Hepatocyte (in vitro differentiated cells): ENCODE data around the gene MCTS1. TPM values are rescaled to one million over a fixed set of nuclear protein-coding genes. Genes with fewer than 3 reads are reported as not detected.

Experiments
- DNase-seq: peaks from one replicate; pipeline ENCODE4 v3.0.0-alpha.2; 2016; ENCODE audit warnings: low spot score
- H2AFZ ChIP-seq: fragments of 200-600 bp; sonication (generic); 2 replicates; pipeline ENCODE4 v1.6.0; 2016; ENCODE audit warnings: antibody characterized with exemption, mild to moderate bottlenecking
- H3K27ac ChIP-seq: fragments of 200-600 bp; sonication (generic); 2 replicates; pipeline ENCODE4 v1.5.1; 2016; ENCODE audit warnings: mild to moderate bottlenecking
- H3K27me3 ChIP-seq: fragments of 200-600 bp; sonication (generic); 2 replicates; pipeline ENCODE4 v1.6.1; 2016
- H3K36me3 ChIP-seq: fragments of 200-600 bp; sonication (generic); replicated peaks from 2 replicates; pipeline ENCODE4 v1.5.1; 2016; ENCODE audit warnings: low read depth; ENCODE audit not compliant: insufficient read depth
- H3K4me1 ChIP-seq: fragments of 200-600 bp; sonication (generic); 2 replicates; pipeline ENCODE4 v1.5.1; 2016; ENCODE audit warnings: mild to moderate bottlenecking, moderate library complexity; ENCODE audit not compliant: insufficient read depth
- H3K4me2 ChIP-seq: fragments of 200-600 bp; sonication (generic); 2 replicates; pipeline ENCODE4 v1.6.0; 2016
- H3K4me3 ChIP-seq: fragments of 200-600 bp; sonication (generic); 2 replicates; pipeline ENCODE4 v1.5.1; 2016; ENCODE audit warnings: mild to moderate bottlenecking
- H3K79me2 ChIP-seq: fragments of 200-600 bp; sonication (generic); 2 replicates; pipeline ENCODE4 v1.6.0; 2017; ENCODE audit warnings: mild to moderate bottlenecking
- H3K9me2 ChIP-seq: fragments of 200-600 bp; sonication (generic); replicated peaks from 2 replicates; pipeline ENCODE4 v1.6.0; 2017; ENCODE audit warnings: mild to moderate bottlenecking; ENCODE audit not compliant: insufficient read depth
- H3K9me3 ChIP-seq: fragments of 200-600 bp; sonication (generic); 2 replicates; pipeline ENCODE4 v1.5.1; 2016; ENCODE audit warnings: low read depth, mild to moderate bottlenecking
- H4K20me1 ChIP-seq: fragments of 200-600 bp; sonication (generic); 2 replicates; pipeline ENCODE4 v1.6.0; 2016; ENCODE audit warnings: mild to moderate bottlenecking; ENCODE audit not compliant: insufficient read depth, poor library complexity, severe bottlenecking
- EZH2 ChIP-seq: fragments of 200-600 bp; sonication (generic); IDR thresholded peaks from 2 replicates; pipeline ENCODE4 v1.6.1; 2016; ENCODE audit warnings: antibody characterized with exemption, mild to moderate bottlenecking, borderline replicate concordance
- EZH2phosphoT487 ChIP-seq: fragments of 200-600 bp; sonication (generic); IDR thresholded peaks from one replicate; pipeline ENCODE4 v1.6.1; 2018; ENCODE audit warnings: antibody characterized with exemption, mild to moderate bottlenecking, low read depth, moderate library complexity; ENCODE audit not compliant: unreplicated experiment, severe bottlenecking
- WGBS: methylation state at CpG from one replicate; pipeline ENCODE4 v1.1.6; 2016; ENCODE audit warnings: low lambda C conversion rate; ENCODE audit errors: missing lambda C conversion rate; 5-methylcytosine and 5-hydroxymethylcytosine counted together
- polyA plus RNA-seq: library from polyadenylated mRNA; unstranded; fragments of >200 nt; fragmentation: Nextera tagmentation; extraction: Ambion mirVana; gene quantifications from 2 replicates; pipeline ENCODE4 v1.2.1, GENCODE V29; 2016
- total RNA-seq: library from RNA; depleted of rRNA; stranded (reverse); fragments of >200 nt; gene quantifications from 2 replicates; pipeline ENCODE4 v1.2.3, GENCODE V29; 2014
- TF ChIP-seq, protein P1 (sequence below): fragments of 200-600 bp; sonication (generic); IDR thresholded peaks from 2 replicates; pipeline ENCODE4 v1.5.1; 2016; ENCODE audit warnings: antibody characterized with exemption, mild to moderate bottlenecking; ENCODE audit not compliant: poor library complexity

MCTS1 gene
- total and polyA plus RNA-seq, 2 experiments from 2014 or later, result 46.0 to 72.6 TPM

DNA sequence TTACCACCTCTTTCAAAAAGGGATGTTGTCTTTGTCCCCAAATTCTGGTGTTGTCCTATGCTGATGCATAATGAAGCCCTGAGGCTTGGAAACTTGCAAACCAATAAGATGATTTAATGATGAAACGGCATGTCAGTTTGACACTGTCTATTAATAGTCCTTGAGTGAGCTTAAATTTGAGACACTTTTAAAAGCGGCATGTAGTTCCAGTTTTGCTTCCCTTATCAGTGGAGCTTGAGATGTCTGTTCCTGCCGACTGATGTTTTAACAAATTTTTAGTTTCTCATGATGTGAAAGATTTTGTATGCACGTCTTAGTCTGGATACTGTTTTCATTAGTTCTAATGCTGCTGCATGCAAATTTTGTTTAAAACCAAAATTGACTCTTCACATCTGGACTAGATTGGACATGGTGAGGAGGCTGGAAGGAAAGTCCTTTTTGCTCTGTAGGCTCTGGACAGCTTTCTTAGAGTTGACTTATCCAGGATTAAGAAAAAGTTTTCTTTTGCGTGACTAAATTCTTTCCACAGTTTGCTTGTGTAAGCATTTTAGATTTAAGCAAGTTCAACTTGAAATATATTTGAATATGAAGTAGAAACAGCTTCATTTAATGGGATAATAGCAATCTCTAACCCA, 14.2 kb downstream of the MCTS1 start:
- Histone ChIP-seq H3K4me1 (no peaks in the 10 kb centered on the region), H3K4me2 (no peak overlapping the region), H3K27me3 (no peaks in the 10 kb centered on the region), H3K9me3 (no peaks in the 10 kb centered on the region), H4K20me1 (no peaks in the 10 kb centered on the region), H3K27ac (no peak overlapping the region), H2AFZ (no peak overlapping the region), H3K36me3 (no peaks in the 10 kb centered on the region), H3K79me2 (no peaks in the 10 kb centered on the region), H3K9me2 (no peaks in the 10 kb centered on the region), H3K4me3 (no peak overlapping the region)
- TF ChIP-seq EZH2phosphoT487 (no peak), EZH2 (no peak)
- TF ChIP-seq, protein P1, sequence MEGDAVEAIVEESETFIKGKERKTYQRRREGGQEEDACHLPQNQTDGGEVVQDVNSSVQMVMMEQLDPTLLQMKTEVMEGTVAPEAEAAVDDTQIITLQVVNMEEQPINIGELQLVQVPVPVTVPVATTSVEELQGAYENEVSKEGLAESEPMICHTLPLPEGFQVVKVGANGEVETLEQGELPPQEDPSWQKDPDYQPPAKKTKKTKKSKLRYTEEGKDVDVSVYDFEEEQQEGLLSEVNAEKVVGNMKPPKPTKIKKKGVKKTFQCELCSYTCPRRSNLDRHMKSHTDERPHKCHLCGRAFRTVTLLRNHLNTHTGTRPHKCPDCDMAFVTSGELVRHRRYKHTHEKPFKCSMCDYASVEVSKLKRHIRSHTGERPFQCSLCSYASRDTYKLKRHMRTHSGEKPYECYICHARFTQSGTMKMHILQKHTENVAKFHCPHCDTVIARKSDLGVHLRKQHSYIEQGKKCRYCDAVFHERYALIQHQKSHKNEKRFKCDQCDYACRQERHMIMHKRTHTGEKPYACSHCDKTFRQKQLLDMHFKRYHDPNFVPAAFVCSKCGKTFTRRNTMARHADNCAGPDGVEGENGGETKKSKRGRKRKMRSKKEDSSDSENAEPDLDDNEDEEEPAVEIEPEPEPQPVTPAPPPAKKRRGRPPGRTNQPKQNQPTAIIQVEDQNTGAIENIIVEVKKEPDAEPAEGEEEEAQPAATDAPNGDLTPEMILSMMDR, result no peak
- 82% methylated on average over 5 of the region's 5 CpGs for WGBS
- no peak for DNase-seq

DNA sequence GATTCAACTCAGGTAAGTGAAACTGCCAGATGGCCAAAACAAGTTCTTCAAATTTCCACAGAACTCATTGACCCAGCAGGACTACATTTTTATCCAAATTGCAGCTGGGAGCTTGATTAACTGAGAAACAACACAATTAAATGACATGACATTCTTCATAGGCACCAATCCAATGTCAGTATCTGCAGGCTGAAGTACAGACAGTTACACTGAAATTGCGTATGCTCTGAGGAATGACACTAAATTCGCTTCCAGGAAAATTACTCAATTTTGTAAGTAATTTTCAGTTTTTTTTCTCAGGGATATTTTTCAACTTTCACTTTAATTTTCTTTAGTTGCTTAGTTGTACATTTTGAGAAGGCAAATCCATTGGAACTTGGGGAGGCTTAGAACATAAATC, 21.5 kb downstream of the MCTS1 start:
- Histone ChIP-seq H3K4me1 (no peaks in the 10 kb centered on the region), H3K27me3 (no peaks in the 10 kb centered on the region), H2AFZ (no peak overlapping the region), H3K4me3 (no peak overlapping the region), H3K27ac (no peak overlapping the region), H4K20me1 (no peaks in the 10 kb centered on the region), H3K9me2 (no peaks in the 10 kb centered on the region), H3K9me3 (no peaks in the 10 kb centered on the region), H3K36me3 (no peaks in the 10 kb centered on the region), H3K79me2 (peaks cover 15% of the 10 kb centered on the region), H3K4me2 (no peak overlapping the region)
- no peak for DNase-seq
- TF ChIP-seq, protein P1, result no peak
- TF ChIP-seq EZH2phosphoT487 (no peak), EZH2 (no peak)
- WGBS, result 95% methylated on average over 2 of the region's 2 CpGs

DNA sequence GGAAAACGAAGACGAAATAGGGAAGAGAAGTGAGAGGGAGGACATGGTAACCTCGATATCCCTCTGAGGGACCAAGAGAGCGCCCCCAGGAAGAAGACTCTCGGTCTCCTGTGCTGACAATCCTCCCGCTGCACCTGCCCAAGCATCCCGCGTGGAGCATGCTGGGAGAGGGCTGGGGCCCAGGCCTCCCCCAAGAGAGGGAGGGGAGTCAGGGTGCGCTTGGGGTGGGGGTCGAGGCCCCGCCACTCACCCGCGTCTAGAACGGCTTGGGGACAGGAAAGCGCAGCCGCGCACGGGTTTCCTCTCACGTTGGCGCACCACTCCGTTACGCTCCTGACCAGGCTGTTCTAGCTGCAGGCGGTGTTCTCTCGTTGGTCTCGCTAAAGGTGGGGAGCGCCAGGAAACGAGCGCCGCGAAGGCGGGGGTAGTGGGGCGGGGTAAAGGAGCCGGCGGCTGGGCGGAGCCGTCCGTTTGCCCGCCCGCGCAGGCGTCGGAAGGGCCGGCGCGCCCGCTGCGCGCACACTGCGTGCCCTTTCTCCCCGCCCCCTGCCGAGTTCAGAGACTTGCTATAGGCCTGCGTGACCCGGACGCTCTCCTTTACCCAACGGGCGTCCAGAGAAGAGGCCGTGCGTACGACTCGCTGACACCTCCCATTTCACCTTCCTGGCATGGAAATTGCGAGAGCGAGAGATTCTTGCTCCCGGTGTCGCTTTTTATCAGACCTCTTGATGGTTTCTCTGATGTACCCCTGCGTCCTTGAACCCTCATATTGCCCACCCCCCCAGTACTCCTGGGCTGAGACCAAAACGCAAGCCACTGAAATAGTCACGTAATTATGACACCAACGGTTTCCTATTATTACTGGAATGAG, 26.0 kb downstream of the MCTS1 start, which contains the start of gene C1GALT1C1:
Gene C1GALT1C1, minus strand, starts transcription at position 388 of the 871 bp plus-strand sequence. CDS start 2,888 bp downstream, outside the sequence.
- Histone ChIP-seq H4K20me1 (no peaks in the 10 kb centered on the region), H3K4me2 (peak within 1 kb of the TSS; percentile 79), H3K36me3 (no peaks in the 10 kb centered on the region), H3K4me3 (peak within 1 kb of the TSS; percentile 48), H3K79me2 (peaks cover 15% of the 10 kb centered on the region), H3K27ac (peak within 1 kb of the TSS; percentile 95), H3K27me3 (no peaks in the 10 kb centered on the region), H2AFZ (peak within 1 kb of the TSS; percentile 91), H3K9me3 (no peaks in the 10 kb centered on the region), H3K9me2 (no peaks in the 10 kb centered on the region), H3K4me1 (no peaks in the 10 kb centered on the region)
- TF ChIP-seq EZH2phosphoT487 (no peak), EZH2 (no peak)
- TF ChIP-seq, protein P1, result no peak
- 60% methylated on average over 31 of the region's 68 CpGs for WGBS
- DNase-seq, result peak; percentile 95
